GM18909 (cell line): ENCODE measurements around the gene AMOTL1.

ENCODE experiments used
- ATAC-seq: cut with Tn5 transposase; IDR thresholded peaks from one replicate; pipeline ENCODE4 v1.9.1; 2021; ENCODE audit warnings: mild to moderate bottlenecking; ENCODE audit not compliant: unreplicated experiment, poor library complexity

Gene AMOTL1, protein sequence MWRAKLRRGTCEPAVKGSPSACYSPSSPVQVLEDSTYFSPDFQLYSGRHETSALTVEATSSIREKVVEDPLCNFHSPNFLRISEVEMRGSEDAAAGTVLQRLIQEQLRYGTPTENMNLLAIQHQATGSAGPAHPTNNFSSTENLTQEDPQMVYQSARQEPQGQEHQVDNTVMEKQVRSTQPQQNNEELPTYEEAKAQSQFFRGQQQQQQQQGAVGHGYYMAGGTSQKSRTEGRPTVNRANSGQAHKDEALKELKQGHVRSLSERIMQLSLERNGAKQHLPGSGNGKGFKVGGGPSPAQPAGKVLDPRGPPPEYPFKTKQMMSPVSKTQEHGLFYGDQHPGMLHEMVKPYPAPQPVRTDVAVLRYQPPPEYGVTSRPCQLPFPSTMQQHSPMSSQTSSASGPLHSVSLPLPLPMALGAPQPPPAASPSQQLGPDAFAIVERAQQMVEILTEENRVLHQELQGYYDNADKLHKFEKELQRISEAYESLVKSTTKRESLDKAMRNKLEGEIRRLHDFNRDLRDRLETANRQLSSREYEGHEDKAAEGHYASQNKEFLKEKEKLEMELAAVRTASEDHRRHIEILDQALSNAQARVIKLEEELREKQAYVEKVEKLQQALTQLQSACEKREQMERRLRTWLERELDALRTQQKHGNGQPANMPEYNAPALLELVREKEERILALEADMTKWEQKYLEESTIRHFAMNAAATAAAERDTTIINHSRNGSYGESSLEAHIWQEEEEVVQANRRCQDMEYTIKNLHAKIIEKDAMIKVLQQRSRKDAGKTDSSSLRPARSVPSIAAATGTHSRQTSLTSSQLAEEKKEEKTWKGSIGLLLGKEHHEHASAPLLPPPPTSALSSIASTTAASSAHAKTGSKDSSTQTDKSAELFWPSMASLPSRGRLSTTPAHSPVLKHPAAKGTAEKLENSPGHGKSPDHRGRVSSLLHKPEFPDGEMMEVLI

GRCh38 chr11:94767701-94768601 lies at the start of gene AMOTL1:
TSS of gene AMOTL1 (plus strand) at chr11:94768356. CDS start at chr11:94768512, 156 bp downstream.
- ATAC-seq = peak; percentile 89

GRCh38 chr11:94719876-94720275 lies 48.3 kb upstream of the AMOTL1 start:
- ATAC-seq = no peak

DNA sequence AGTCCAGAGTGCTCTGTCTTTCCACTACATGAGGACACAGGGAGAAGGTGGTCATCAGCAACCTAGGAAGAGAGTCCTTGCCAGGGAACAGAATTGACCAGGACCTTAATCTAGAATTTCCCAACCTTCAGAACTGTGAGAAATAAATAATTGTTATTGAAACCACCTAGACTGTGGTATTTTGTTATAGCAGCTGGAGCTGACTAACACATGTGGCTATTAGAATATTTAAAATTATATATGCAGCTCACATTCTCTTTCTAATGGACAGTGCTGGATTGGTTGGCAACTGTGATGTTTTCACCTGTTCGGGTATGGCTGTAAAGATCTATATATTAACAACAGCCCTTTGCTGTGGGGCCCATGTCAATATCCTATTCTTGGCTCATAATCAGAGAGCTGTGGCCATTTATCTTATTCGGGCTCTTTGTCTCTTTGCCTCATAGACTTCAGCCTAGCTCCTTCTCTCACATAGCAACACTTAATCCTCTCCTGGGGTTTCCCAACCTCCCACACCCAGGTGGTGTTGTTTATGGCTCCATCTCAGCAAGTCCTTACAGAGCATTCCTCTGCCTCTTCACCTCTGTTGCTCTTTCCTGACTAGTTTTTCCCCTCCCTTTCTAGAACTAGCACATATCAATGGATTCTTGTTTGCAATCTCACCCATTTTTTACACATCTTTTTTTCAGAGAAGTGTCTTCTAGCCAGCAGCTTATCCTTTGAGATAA lies 46.4 kb upstream of the AMOTL1 start:
- no peak for ATAC-seq

- ATAC-seq = no peak
Measured at GRCh38 chr11:94722735-94723134, 45.4 kb upstream of the AMOTL1 start.

GRCh38 chr11:94725097-94725496 lies 43.1 kb upstream of the AMOTL1 start:
- no peak for ATAC-seq

GRCh38 chr11:94727819-94728218 lies 40.3 kb upstream of the AMOTL1 start:
- ATAC-seq = no peak

DNA sequence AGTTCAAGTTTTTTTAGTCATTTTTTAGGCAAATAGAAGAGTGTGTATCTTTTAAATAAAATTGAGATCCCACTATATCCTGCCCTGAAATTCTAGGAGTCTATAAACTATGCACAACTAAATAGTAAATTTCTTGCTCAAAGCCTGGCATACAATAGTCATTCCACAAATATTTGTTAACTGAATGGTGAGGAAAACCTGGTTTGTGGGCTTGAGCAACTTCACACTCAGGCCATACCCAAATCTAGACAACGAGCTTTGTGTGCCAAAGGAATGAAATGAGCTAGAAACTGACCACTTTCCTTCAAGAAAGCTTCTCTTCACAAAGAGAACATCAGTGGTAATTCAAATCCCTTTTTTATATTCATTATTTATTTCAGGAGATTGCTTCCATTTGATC lies 39.6 kb upstream of the AMOTL1 start:
- ATAC-seq = no peak

DNA sequence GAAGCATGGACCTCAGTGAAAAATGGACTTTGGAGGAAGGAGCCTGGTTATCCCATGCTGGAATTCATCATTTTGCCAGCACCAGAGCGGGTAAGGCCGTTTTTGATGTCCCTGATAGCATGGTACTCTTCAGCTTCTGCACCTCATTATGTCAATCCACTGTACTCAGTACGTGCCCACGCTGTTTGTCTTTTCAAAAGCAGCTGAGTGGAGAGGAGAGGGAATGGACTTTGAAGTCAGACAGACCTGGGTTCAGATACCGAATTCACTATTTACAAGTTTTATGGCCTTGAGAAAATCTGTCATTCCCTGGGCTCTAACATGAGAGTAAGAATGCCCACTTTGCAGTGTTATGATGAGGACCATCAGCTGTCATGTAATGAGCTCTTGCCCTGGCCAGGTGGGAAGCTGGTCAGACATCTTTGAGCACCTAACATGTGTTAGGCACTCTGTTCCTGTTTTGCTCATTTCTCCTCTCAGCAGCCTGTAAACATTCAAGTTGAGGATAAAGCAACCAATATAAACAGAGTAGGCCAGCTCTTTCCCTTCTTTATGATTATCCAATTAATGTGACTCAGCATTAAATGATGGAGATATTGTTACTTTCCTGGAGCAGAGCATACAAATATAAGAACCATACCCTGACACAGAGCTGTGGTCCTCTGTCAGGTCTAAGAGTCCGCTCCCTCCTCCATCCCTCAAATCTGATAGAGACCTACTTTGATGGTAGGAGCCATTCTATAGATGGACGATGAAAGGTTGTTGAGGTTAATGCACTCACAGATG lies 39.0 kb upstream of the AMOTL1 start:
- no peak for ATAC-seq

- ATAC-seq = no peak
Measured at GRCh38 chr11:94730153-94730552, 38.0 kb upstream of the AMOTL1 start.

GRCh38 chr11:94731880-94732601 lies 36.1 kb upstream of the AMOTL1 start:
- ATAC-seq = no peak

GRCh38 chr11:94732617-94733281 lies 35.4 kb upstream of the AMOTL1 start:
- ATAC-seq = no peak

- no peak for ATAC-seq
Measured at GRCh38 chr11:94734563-94735275, 33.4 kb upstream of the AMOTL1 start.

- no peak for ATAC-seq
Measured at GRCh38 chr11:94735907-94736306, 32.2 kb upstream of the AMOTL1 start.

GRCh38 chr11:94737171-94737611 lies 31.0 kb upstream of the AMOTL1 start:
- no peak for ATAC-seq

GRCh38 chr11:94738746-94739145 lies 29.4 kb upstream of the AMOTL1 start:
- no peak for ATAC-seq

DNA sequence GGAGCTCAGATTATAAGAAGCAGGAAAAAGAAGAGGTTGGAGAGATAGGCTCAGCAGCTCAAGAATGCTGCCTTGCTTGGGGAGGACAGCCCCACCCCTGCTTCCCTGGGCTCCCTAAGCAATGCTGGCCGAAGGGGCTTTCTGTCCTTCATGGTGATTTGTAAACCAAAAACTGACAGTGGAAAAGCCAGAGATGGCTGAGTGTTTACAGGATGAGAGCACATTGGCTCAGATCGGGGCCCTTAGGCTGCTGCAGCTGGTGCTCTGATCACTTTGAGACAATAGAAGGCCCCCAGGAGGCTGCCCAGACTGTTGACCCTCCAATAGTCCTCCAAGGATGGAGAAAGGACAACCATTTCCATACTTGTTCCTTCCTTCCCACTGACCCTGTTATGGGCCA lies 28.8 kb upstream of the AMOTL1 start:
- ATAC-seq = no peak
